Spleen (tissue), 11 donors: ENCODE results near the gene KRT84. TPM values are rescaled to one million over a fixed set of nuclear protein-coding genes. Genes with fewer than 3 reads are reported as not detected.
A peak's percentile ranks its signal among the peaks of the same experiment; 100 is the strongest.

Source experiments
- DNase-seq: peaks from one replicate; pipeline ENCODE4 v3.0.0-alpha.2; 2020
- H3K27ac ChIP-seq, 8 donors: fragments of 200-600 bp; sonication (generic) in 7 of 8; 1 replicate in 4 of 8; 2 replicates in 4 of 8; pipeline versions ENCODE4 v1.5.0 to v1.8.0; 2016 to 2021; ENCODE audit warnings: inconsistent platforms in 4 of 8, mild to moderate bottlenecking in 4 of 8, moderate library complexity in 1 of 8
- H3K27me3 ChIP-seq, 7 donors: fragments of 200-600 bp; sonication (generic) in 6 of 7; replicated peaks in 1 of 7; 1 replicate in 4 of 7; 2 replicates in 3 of 7; pipeline versions ENCODE4 v1.5.0 to v1.8.0; 2016 to 2021; ENCODE audit warnings: inconsistent platforms in 3 of 7, mild to moderate bottlenecking in 1 of 7
- H3K36me3 ChIP-seq, 6 donors: fragments of 200-600 bp; sonication (generic) in 5 of 6; 1 replicate in 4 of 6; 2 replicates in 2 of 6; pipeline versions ENCODE4 v1.5.0 to v1.8.0; 2016 to 2021; ENCODE audit warnings: inconsistent platforms in 2 of 6
- H3K4me1 ChIP-seq, 6 donors: fragments of 200-600 bp; sonication (generic) in 5 of 6; 1 replicate in 3 of 6; 2 replicates in 3 of 6; pipeline versions ENCODE4 v1.5.0 to v1.8.0; 2016 to 2021; ENCODE audit warnings: inconsistent platforms in 3 of 6
- H3K4me3 ChIP-seq, 8 donors: fragments of 200-600 bp; sonication (generic) in 7 of 8; 1 replicate in 4 of 8; 2 replicates in 4 of 8; pipeline versions ENCODE4 v1.5.0 to v1.8.0; 2016 to 2021; ENCODE audit warnings: inconsistent platforms in 4 of 8, mild to moderate bottlenecking in 4 of 8, moderate library complexity in 2 of 8
- H3K9me3 ChIP-seq, 8 donors: fragments of 200-600 bp; sonication (generic) in 7 of 8; 1 replicate in 4 of 8; 2 replicates in 4 of 8; pipeline versions ENCODE4 v1.5.0 to v1.8.0; 2016 to 2021; ENCODE audit warnings: inconsistent platforms in 4 of 8
- CTCF ChIP-seq, 11 experiments: fragments of 200-600 bp in 7 of 11; fragments of 450-650 bp in 4 of 11; sonication (generic) in 4 of 11; IDR thresholded peaks in 8 of 11; conservative IDR thresholded peaks in 3 of 11; 1 replicate in 7 of 11; 2 replicates in 4 of 11; pipeline versions ENCODE4 v1.4.0 to v1.8.0; 2016 to 2021; ENCODE audit warnings: antibody characterized with exemption in 11 of 11, inconsistent platforms in 4 of 11, mild to moderate bottlenecking in 1 of 11
- POLR2A ChIP-seq, 3 donors: fragments of 450-650 bp; IDR thresholded peaks; one replicate each; pipeline ENCODE4 v1.5.1; 2017; ENCODE audit warnings: antibody characterized with exemption in 3 of 3, mild to moderate bottlenecking in 1 of 3
- POLR2AphosphoS5 ChIP-seq, 3 donors: sonication (generic); formaldehyde crosslinking; IDR thresholded peaks; one replicate each; pipeline ENCODE4 v1.5.1; 2017; ENCODE audit warnings: antibody characterized with exemption in 3 of 3
- WGBS, 5 donors: extraction: QIAGEN DNeasy Blood & Tissue Kit in 3 of 5; methylation state at CpG; one replicate each; pipeline versions ENCODE4 v1.1.5 to v1.1.7; 2013 to 2018; 5-methylcytosine and 5-hydroxymethylcytosine counted together
- intact Hi-C: fragments of 100-400 bp; cut with DNase I; formaldehyde crosslinking; loops from one replicate; pipeline ENCODE4 v1.15.0; 2023; ENCODE audit warnings: low total_unique reads
- polyA plus RNA-seq, 3 donors: library from polyadenylated mRNA; stranded (reverse); fragments of 200-250 nt; gene quantifications; one replicate each; pipeline ENCODE4 v1.2.1, GENCODE V29; 2013
- total RNA-seq, 7 donors: library from RNA; depleted of rRNA in 3 of 7; stranded (reverse); fragments of >200 nt in 3 of 7; fragmentation: NEBNext Ultra II Directional in 4 of 7; extraction: Animal tissue kit (Norgen Biotek cat#: 25700) in 4 of 7; gene quantifications; one replicate each; pipeline versions ENCODE4 v1.1.0 to v1.2.1, GENCODE V29; 2016 to 2021
- donor health status: healthy with polysubstance abuse.
- donor health status: DM: no; HTN: no; CAD: no; lungs with moderate emphysema.
- donor health status: DM: no; HTN: no; CAD: no.
- donor health status: Bipolar disorder and iron deficiency.
- donor health status: healthy.
- donor health status: DM: no; HTN: no; CAD: no.
- donor health status: DM: yes; HTN: yes; CAD: no.

KRT84 gene
- total and polyA plus RNA-seq, 10 donors, result 0.52 TPM; not detected in 9

- Histone ChIP-seq H3K4me1 (no peaks in the 10 kb centered on the region), H3K4me3 (no peak overlapping the region), H3K27ac (no peak overlapping the region), H3K36me3 (no peaks in the 10 kb centered on the region), H3K27me3 (peaks cover 0 to 27% (median 0%) of the 10 kb centered on the region in 7 donors), H3K9me3 (no peaks in the 10 kb centered on the region)
- WGBS, 5 donors, result 59 to 67% (median 65%) methylated on average over 14 to 15 of the region's 15 CpGs
- intact Hi-C loops, result loop anchor here (10.0 kb wide), 1 partner anchor 115 kb away; the partner anchor contains the start of gene KRT6A
- TF ChIP-seq POLR2AphosphoS5 (IDR thresholded peaks at IDR 0.05) (no peak), CTCF (IDR thresholded peaks at IDR 0.05 in 8 of 11, conservative IDR thresholded peaks at IDR 0.05 in 3 of 11) (peak in 4 of 11 experiments; percentile 5 to 29 (median 23)), POLR2A (IDR thresholded peaks at IDR 0.05) (no peak)
- DNase-seq, result no peak
These were observed 5.2 kb downstream of the KRT84 start for GRCh38 chr12:52380271-52380694.

- TF ChIP-seq POLR2A (IDR thresholded peaks at IDR 0.05), result no peak
- TF ChIP-seq POLR2AphosphoS5 (IDR thresholded peaks at IDR 0.05), result no peak
- TF ChIP-seq CTCF (IDR thresholded peaks at IDR 0.05 in 8 of 11, conservative IDR thresholded peaks at IDR 0.05 in 3 of 11), result no peak
- intact Hi-C loops, result loop anchor here (10.0 kb wide), 1 partner anchor 605 kb away; no protein-coding TSS in a partner anchor
These were observed 5.9 kb downstream of the KRT84 start for GRCh38 chr12:52379536-52379935.

GRCh38 chr12:52378091-52378490 is 7.4 kb downstream of the KRT84 start:
- peaks cover 0 to 9% (median 0%) of the 10 kb centered on the region in 8 donors for H3K9me3 ChIP-seq
- intact Hi-C loops, result loop anchor here (10.0 kb wide), 1 partner anchor 607 kb away; no protein-coding TSS in a partner anchor
- no peaks in the 10 kb centered on the region for H3K36me3 ChIP-seq
- H3K4me3 ChIP-seq, result no peak overlapping the region
- TF ChIP-seq POLR2A (IDR thresholded peaks at IDR 0.05), result no peak
- no peak for TF ChIP-seq CTCF (IDR thresholded peaks at IDR 0.05 in 8 of 11, conservative IDR thresholded peaks at IDR 0.05 in 3 of 11)
- TF ChIP-seq POLR2AphosphoS5 (IDR thresholded peaks at IDR 0.05), result no peak
- WGBS, 5 donors, result 66 to 84% (median 76%) methylated on average over 15 to 19 of the region's 19 CpGs
- no peaks in the 10 kb centered on the region for H3K4me1 ChIP-seq
- no peak overlapping the region for H3K27ac ChIP-seq
- H3K27me3 ChIP-seq, result peaks cover 0 to 27% (median 0%) of the 10 kb centered on the region in 7 donors
- no peak for DNase-seq

More at GRCh38 chr12:52379536-52379935, 5.9 kb downstream of the KRT84 start:
- H3K4me1 ChIP-seq, result no peaks in the 10 kb centered on the region
- DNase-seq, result no peak
- 79 to 93% (median 85%) methylated on average over 6 of the region's 6 CpGs for WGBS, 5 donors
- no peaks in the 10 kb centered on the region for H3K9me3 ChIP-seq
- peaks cover 0 to 27% (median 0%) of the 10 kb centered on the region in 7 donors for H3K27me3 ChIP-seq
- no peak overlapping the region for H3K27ac ChIP-seq
- H3K4me3 ChIP-seq, result no peak overlapping the region
- H3K36me3 ChIP-seq, result no peaks in the 10 kb centered on the region

- Histone ChIP-seq H3K4me3 (no peak overlapping the region), H3K36me3 (no peaks in the 10 kb centered on the region), H3K27me3 (peaks cover 0 to 27% (median 0%) of the 10 kb centered on the region in 7 donors), H3K9me3 (peaks cover 0 to 9% (median 0%) of the 10 kb centered on the region in 8 donors), H3K4me1 (peaks cover 0 to 3% (median 0%) of the 10 kb centered on the region in 6 donors), H3K27ac (no peak overlapping the region)
- no peak for DNase-seq
- intact Hi-C loops, result loop anchor here (10.0 kb wide), 1 partner anchor 608 kb away; no protein-coding TSS in a partner anchor
- TF ChIP-seq CTCF (IDR thresholded peaks at IDR 0.05 in 8 of 11, conservative IDR thresholded peaks at IDR 0.05 in 3 of 11), result no peak
- no peak for TF ChIP-seq POLR2AphosphoS5 (IDR thresholded peaks at IDR 0.05)
- no peak for TF ChIP-seq POLR2A (IDR thresholded peaks at IDR 0.05)
- 82 to 90% (median 86%) methylated on average over 8 of the region's 8 CpGs for WGBS, 5 donors
These were observed 8.2 kb downstream of the KRT84 start for GRCh38 chr12:52377266-52377665.
